GM11168 (cell line): ENCODE measurements around the gene KLHL11.

Experiments used
- in situ Hi-C: fragments of 300-500 bp; cut with MboI; formaldehyde crosslinking; loops from one replicate; pipeline ENCODE4 v1.12.0; 2022; ENCODE audit warnings: low sequenced_read_pairs; ENCODE audit not compliant: unreplicated experiment

KLHL11 gene

GRCh38 chr17:41812381-41813151, 52.7 kb downstream of the KLHL11 start, which contains the start of gene FKBP10:
FKBP10 (plus strand) TSS chr17:41813004; CDS start chr17:41813035, 31 bp downstream.
- in situ Hi-C loops: no loop called here

GRCh38 chr17:41811549-41812380, 53.5 kb downstream of the KLHL11 start, which contains the start of gene P3H4:
P3H4 (minus strand) TSS chr17:41811949; CDS start chr17:41811915, 34 bp downstream.
- in situ Hi-C loops: no loop called here

GRCh38 chr17:41810659-41811548, 54.3 kb downstream of the KLHL11 start:
- in situ Hi-C loops: no loop called here

GRCh38 chr17:41806685-41807445, 58.4 kb downstream of the KLHL11 start:
- in situ Hi-C loops: no loop called here
